Chondrocyte (in vitro differentiated cells): ENCODE data around the gene NUAK1. TPM values are rescaled to one million over a fixed set of nuclear protein-coding genes. Genes with fewer than 3 reads are reported as not detected.

ENCODE experiments used
- DNase-seq: peaks from one replicate; pipeline ENCODE4 v3.0.0; 2021; ENCODE audit warnings: mixed read lengths, low spot score
- H3K27ac Mint-ChIP-seq: one replicate; pipeline ENCODE4 v1.8.0; 2021; ENCODE audit warnings: mild to moderate bottlenecking, moderate library complexity, mixed read lengths; ENCODE audit not compliant: unreplicated experiment
- H3K27me3 Mint-ChIP-seq: 2 replicates; pipeline ENCODE4 v1.8.0; 2021; ENCODE audit warnings: low read depth, mixed read lengths
- H3K36me3 Mint-ChIP-seq: 2 replicates; pipeline ENCODE4 v1.8.0; 2021; ENCODE audit warnings: low read depth, mixed read lengths
- H3K4me1 Mint-ChIP-seq: 2 replicates; pipeline ENCODE4 v1.8.0; 2021; ENCODE audit warnings: low read depth, mild to moderate bottlenecking, mixed read lengths
- H3K4me3 Mint-ChIP-seq: one replicate; pipeline ENCODE4 v1.8.0; 2021; ENCODE audit warnings: mild to moderate bottlenecking, moderate library complexity, mixed read lengths; ENCODE audit not compliant: unreplicated experiment
- H3K9me3 Mint-ChIP-seq: 2 replicates; pipeline ENCODE4 v1.8.0; 2021; ENCODE audit warnings: low read depth, mixed read lengths
- CTCF ChIP-seq: fragments of 200-600 bp; sonication (generic); IDR thresholded peaks from 2 replicates; pipeline ENCODE4 v1.5.0; 2021; ENCODE audit warnings: antibody characterized with exemption, mild to moderate bottlenecking, moderate library complexity
- total RNA-seq: library from RNA; stranded (reverse); gene quantifications from 3 replicates; pipeline ENCODE4 v1.2.1, GENCODE V29; 2021

The NUAK1 gene
- total RNA-seq, 1 donor from 2014 or later: 78.1 TPM

GRCh38 chr12:106062693-106063092, 76.1 kb downstream of the NUAK1 start:
- no peak for TF ChIP-seq CTCF
- Mint-ChIP-seq H3K36me3 (peaks cover 43% of the 10 kb centered on the region), H3K4me3 (no peak overlapping the region), H3K4me1 (peaks cover 53% of the 10 kb centered on the region), H3K9me3 (no peaks in the 10 kb centered on the region), H3K27ac (peak overlapping the region; percentile 49), H3K27me3 (no peaks in the 10 kb centered on the region)
- no peak for DNase-seq

- Mint-ChIP-seq H3K27me3 (no peaks in the 10 kb centered on the region), H3K27ac (peak overlapping the region; percentile 81), H3K4me1 (peaks cover 45% of the 10 kb centered on the region), H3K4me3 (no peak overlapping the region), H3K9me3 (peaks cover 19% of the 10 kb centered on the region), H3K36me3 (peaks cover 15% of the 10 kb centered on the region)
- TF ChIP-seq CTCF: no peak
- no peak for DNase-seq
These were observed 80.2 kb downstream of the NUAK1 start for GRCh38 chr12:106058256-106059182.

GRCh38 chr12:106054049-106054448, 84.7 kb downstream of the NUAK1 start:
- DNase-seq: no peak
- H3K36me3 Mint-ChIP-seq: peaks cover 18% of the 10 kb centered on the region
- H3K4me3 Mint-ChIP-seq: no peak overlapping the region
- no peak overlapping the region for H3K27ac Mint-ChIP-seq
- no peaks in the 10 kb centered on the region for H3K27me3 Mint-ChIP-seq
- H3K9me3 Mint-ChIP-seq: peaks cover 19% of the 10 kb centered on the region
- H3K4me1 Mint-ChIP-seq: peaks cover 46% of the 10 kb centered on the region
- no peak for TF ChIP-seq CTCF

- TF ChIP-seq CTCF: no peak
- Mint-ChIP-seq H3K9me3 (peaks cover 19% of the 10 kb centered on the region), H3K4me1 (peaks cover 33% of the 10 kb centered on the region), H3K27ac (peak overlapping the region; percentile 13), H3K4me3 (no peak overlapping the region), H3K36me3 (peaks cover 22% of the 10 kb centered on the region), H3K27me3 (no peaks in the 10 kb centered on the region)
- DNase-seq: no peak
These were observed 86.8 kb downstream of the NUAK1 start for GRCh38 chr12:106051853-106052531.

GRCh38 chr12:106049546-106049945, 89.2 kb downstream of the NUAK1 start:
- peak overlapping the region; percentile 63 for H3K27ac Mint-ChIP-seq
- peaks cover 15% of the 10 kb centered on the region for H3K36me3 Mint-ChIP-seq
- peaks cover 5% of the 10 kb centered on the region for H3K9me3 Mint-ChIP-seq
- TF ChIP-seq CTCF: no peak
- H3K4me3 Mint-ChIP-seq: no peak overlapping the region
- no peak for DNase-seq
- no peaks in the 10 kb centered on the region for H3K27me3 Mint-ChIP-seq
- peaks cover 44% of the 10 kb centered on the region for H3K4me1 Mint-ChIP-seq
